RWPE2 (cell line): ENCODE data around the gene PDZRN4.

Experiments
- ATAC-seq: fragments of 200-7000 bp; cut with Tn5 transposase; 3 replicates; pipeline ENCODE4 v1.9.1; 2021; ENCODE audit warnings: low read depth
- DNase-seq: peaks from one replicate; pipeline ENCODE4 v3.0.0-alpha.2; 2020; ENCODE audit warnings: low spot score
- H3K27ac ChIP-seq: fragments of 450-650 bp; 2 replicates; pipeline ENCODE4 v1.5.1; 2017; ENCODE audit warnings: mild to moderate bottlenecking; ENCODE audit not compliant: poor library complexity, severe bottlenecking
- H3K27me3 ChIP-seq: fragments of 250-450 bp; sonication (Bioruptor Pico); 2 replicates; pipeline ENCODE4 v1.5.1; 2021; ENCODE audit warnings: mild to moderate bottlenecking, moderate library complexity; ENCODE audit not compliant: insufficient read depth, poor library complexity, severe bottlenecking
- H3K36me3 ChIP-seq: fragments of 250-450 bp; sonication (Bioruptor Pico); 2 replicates; pipeline ENCODE4 v1.5.1; 2020; ENCODE audit warnings: low read depth, mild to moderate bottlenecking, moderate library complexity
- H3K4me1 ChIP-seq: fragments of 250-450 bp; sonication (Bioruptor Pico); 2 replicates; pipeline ENCODE4 v1.5.1; 2021; ENCODE audit warnings: mild to moderate bottlenecking, moderate library complexity; ENCODE audit not compliant: insufficient read depth, poor library complexity, severe bottlenecking
- H3K4me3 ChIP-seq: fragments of 250-450 bp; sonication (Bioruptor Pico); 2 replicates; pipeline ENCODE4 v1.5.1; 2021; ENCODE audit warnings: mild to moderate bottlenecking, moderate library complexity; ENCODE audit not compliant: severe bottlenecking
- H3K9me3 ChIP-seq: fragments of 250-450 bp; sonication (Bioruptor Pico); 2 replicates; pipeline ENCODE4 v1.5.1; 2021; ENCODE audit warnings: mild to moderate bottlenecking, moderate library complexity; ENCODE audit not compliant: severe bottlenecking
- TF ChIP-seq, protein P1 (sequence below): fragments of 450-650 bp; IDR thresholded peaks from one replicate; pipeline ENCODE4 v1.5.1; 2017; ENCODE audit warnings: mild to moderate bottlenecking, moderate library complexity; ENCODE audit not compliant: poor library complexity, severe bottlenecking

The PDZRN4 gene

DNA sequence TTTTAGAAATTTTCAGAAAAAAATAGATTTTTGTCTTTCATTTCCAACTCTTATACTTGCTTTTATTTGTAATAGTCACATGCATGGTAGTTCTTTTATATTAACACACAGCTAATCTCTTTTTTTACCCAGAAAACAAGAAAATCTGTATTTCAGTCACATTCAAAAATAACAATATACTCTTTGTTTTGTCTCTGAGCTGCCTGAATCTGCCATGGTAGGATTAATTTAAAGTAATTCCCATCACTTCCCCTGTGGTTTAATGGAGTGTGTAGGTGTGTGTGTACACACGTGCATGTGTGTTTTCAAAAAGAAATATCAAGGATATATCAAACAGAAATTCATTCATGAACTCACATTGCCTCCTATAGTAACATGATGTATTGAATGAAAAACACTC lies 42.6 kb downstream of the PDZRN4 start:
- no peaks in the 10 kb centered on the region for H3K9me3 ChIP-seq
- DNase-seq = no peak
- ATAC-seq = no peak
- no peaks in the 10 kb centered on the region for H3K27me3 ChIP-seq
- H3K27ac ChIP-seq = no peak overlapping the region
- TF ChIP-seq, protein P1, sequence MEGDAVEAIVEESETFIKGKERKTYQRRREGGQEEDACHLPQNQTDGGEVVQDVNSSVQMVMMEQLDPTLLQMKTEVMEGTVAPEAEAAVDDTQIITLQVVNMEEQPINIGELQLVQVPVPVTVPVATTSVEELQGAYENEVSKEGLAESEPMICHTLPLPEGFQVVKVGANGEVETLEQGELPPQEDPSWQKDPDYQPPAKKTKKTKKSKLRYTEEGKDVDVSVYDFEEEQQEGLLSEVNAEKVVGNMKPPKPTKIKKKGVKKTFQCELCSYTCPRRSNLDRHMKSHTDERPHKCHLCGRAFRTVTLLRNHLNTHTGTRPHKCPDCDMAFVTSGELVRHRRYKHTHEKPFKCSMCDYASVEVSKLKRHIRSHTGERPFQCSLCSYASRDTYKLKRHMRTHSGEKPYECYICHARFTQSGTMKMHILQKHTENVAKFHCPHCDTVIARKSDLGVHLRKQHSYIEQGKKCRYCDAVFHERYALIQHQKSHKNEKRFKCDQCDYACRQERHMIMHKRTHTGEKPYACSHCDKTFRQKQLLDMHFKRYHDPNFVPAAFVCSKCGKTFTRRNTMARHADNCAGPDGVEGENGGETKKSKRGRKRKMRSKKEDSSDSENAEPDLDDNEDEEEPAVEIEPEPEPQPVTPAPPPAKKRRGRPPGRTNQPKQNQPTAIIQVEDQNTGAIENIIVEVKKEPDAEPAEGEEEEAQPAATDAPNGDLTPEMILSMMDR = no peak
- H3K36me3 ChIP-seq = no peaks in the 10 kb centered on the region
- no peak overlapping the region for H3K4me3 ChIP-seq
- no peaks in the 10 kb centered on the region for H3K4me1 ChIP-seq

DNA sequence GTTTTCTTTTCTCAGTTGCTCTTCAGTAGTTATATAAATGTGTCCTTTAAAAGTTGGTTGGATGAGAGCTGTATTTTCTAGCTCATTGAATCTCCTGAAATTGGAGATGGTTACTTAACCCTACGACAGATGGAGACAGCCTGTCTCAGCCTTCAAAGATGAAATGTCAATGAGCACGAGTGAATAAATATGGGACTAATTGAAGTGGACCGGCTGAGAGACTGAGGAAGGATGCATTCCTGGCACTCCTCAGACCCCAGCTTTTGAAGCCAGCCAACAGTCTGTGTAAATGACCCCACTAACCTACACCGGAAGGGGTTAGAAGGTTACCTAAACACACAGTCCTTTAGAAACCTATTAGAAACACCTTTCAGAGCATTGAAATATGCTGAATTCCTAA lies 46.6 kb downstream of the PDZRN4 start:
- TF ChIP-seq, protein P1 = no peak
- no peak for ATAC-seq
- Histone ChIP-seq H3K27me3 (no peaks in the 10 kb centered on the region), H3K27ac (no peak overlapping the region), H3K36me3 (no peaks in the 10 kb centered on the region), H3K4me3 (no peak overlapping the region), H3K4me1 (no peaks in the 10 kb centered on the region), H3K9me3 (no peaks in the 10 kb centered on the region)
- no peak for DNase-seq

DNA sequence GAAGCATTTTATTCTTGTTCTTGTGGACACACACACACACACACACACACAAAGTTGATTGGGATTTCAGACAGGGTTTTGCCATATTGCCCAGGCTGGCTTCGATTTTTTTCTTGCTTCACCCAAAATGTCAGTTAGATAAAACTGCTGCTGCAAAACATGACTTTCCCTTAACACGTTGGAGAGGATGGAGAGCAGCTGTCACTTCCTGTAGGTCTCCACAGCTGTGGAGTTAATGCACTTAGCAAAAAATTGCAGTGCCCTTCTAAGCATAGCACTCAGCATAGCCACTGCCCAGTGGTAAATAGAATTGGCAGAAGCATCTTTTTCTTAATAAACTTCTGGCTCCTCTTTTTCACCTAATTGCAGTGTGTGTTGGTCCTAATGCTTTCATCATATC lies 54.5 kb downstream of the PDZRN4 start:
- Histone ChIP-seq H3K4me3 (no peak overlapping the region), H3K27ac (no peak overlapping the region), H3K36me3 (no peaks in the 10 kb centered on the region), H3K4me1 (no peaks in the 10 kb centered on the region), H3K27me3 (no peaks in the 10 kb centered on the region), H3K9me3 (no peaks in the 10 kb centered on the region)
- TF ChIP-seq, protein P1 = no peak
- no peak for ATAC-seq
- no peak for DNase-seq

DNA sequence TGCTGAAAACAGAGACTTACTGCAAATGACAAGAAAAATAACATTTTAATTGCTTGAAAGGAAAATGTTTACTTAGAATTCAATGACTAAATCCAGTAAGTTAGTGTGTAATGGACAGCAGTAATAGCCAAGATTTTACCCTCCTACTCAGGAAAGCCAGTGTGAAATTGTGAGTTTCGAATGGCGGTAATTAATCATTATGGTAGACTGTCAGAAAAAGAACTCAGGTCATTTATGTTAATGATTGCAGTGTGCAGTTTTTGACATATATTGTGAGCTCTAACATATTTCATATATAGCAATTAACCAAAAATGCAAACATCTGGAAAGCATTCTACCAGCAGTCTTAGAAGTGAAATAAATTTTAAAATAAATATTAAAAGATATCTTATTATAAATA lies 60.3 kb downstream of the PDZRN4 start:
- H3K9me3 ChIP-seq = no peaks in the 10 kb centered on the region
- DNase-seq (no peak), ATAC-seq (no peak)
- H3K4me1 ChIP-seq = no peaks in the 10 kb centered on the region
- TF ChIP-seq, protein P1 = no peak
- no peaks in the 10 kb centered on the region for H3K27me3 ChIP-seq
- H3K27ac ChIP-seq = no peak overlapping the region
- no peaks in the 10 kb centered on the region for H3K36me3 ChIP-seq
- no peak overlapping the region for H3K4me3 ChIP-seq

DNA sequence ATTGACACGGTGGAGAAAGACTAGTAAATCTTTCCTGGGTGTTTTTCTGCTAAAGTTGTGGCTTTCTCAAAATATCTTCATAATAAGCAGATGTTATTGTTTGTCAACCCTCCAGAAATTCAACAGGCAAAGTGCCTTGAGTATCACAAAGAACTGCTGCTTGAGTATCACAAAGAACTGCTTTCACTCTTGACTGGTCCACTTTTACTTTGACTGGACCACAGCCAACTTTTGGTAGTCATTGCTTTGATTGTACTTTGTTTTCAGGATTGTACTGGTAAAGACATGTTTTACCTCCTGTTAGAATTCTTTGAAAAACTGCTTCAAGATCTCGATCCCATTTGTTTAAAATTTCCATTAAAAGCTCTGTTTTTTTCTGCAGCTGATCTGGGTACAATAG lies 62.6 kb downstream of the PDZRN4 start:
- Histone ChIP-seq H3K27me3 (no peaks in the 10 kb centered on the region), H3K9me3 (no peaks in the 10 kb centered on the region), H3K27ac (no peak overlapping the region), H3K4me1 (no peaks in the 10 kb centered on the region), H3K36me3 (no peaks in the 10 kb centered on the region), H3K4me3 (no peak overlapping the region)
- TF ChIP-seq, protein P1 = no peak
- ATAC-seq = no peak
- no peak for DNase-seq
